ACC112 (cell line): Measurements from ENCODE around the gene DNAH11.

Experiments
- H2AFZ ChIP-seq: fragments of 200-600 bp; sonication (generic); one replicate; pipeline ENCODE4 v1.6.0; 2017; ENCODE audit warnings: antibody characterized with exemption, low read length; ENCODE audit not compliant: unreplicated experiment
- H3K27ac ChIP-seq: fragments of 200-600 bp; sonication (generic); 2 replicates; pipeline ENCODE4 v1.5.1; 2014; ENCODE audit warnings: low read depth, mild to moderate bottlenecking, antibody characterized with exemption, low read length, moderate library complexity
- H3K27me3 ChIP-seq: fragments of 200-600 bp; sonication (generic); 2 replicates; pipeline ENCODE4 v1.6.1; 2014; ENCODE audit warnings: mild to moderate bottlenecking, antibody characterized with exemption, low read length, moderate library complexity, mixed read lengths; ENCODE audit not compliant: insufficient read depth
- H3K36me3 ChIP-seq: fragments of 200-600 bp; sonication (generic); 2 replicates; pipeline ENCODE4 v1.6.1; 2016; ENCODE audit warnings: mild to moderate bottlenecking, antibody characterized with exemption, low read length, moderate library complexity, mixed read lengths; ENCODE audit not compliant: insufficient read depth
- H3K4me1 ChIP-seq: fragments of 200-600 bp; sonication (generic); one replicate; pipeline ENCODE4 v1.6.1; 2016; ENCODE audit warnings: low read length, mixed read lengths; ENCODE audit not compliant: insufficient read depth, unreplicated experiment, control insufficient read depth
- H3K4me3 ChIP-seq: fragments of 200-600 bp; sonication (generic); 2 replicates; pipeline ENCODE4 v1.5.1; 2014; ENCODE audit warnings: mild to moderate bottlenecking, low read depth, low read length
- H3K79me2 ChIP-seq: fragments of 200-600 bp; sonication (generic); one replicate; pipeline ENCODE4 v1.6.0; 2016; ENCODE audit warnings: low read length; ENCODE audit not compliant: control insufficient read depth, unreplicated experiment, insufficient read depth

Gene DNAH11

GRCh38 chr7:21941611-21942141, 398.8 kb downstream of the DNAH11 start:
- peaks cover 15% of the 10 kb centered on the region for H3K36me3 ChIP-seq
- no peak overlapping the region for H2AFZ ChIP-seq
- no peak overlapping the region for H3K4me3 ChIP-seq
- peaks cover 75% of the 10 kb centered on the region for H3K79me2 ChIP-seq
- no peak overlapping the region for H3K27ac ChIP-seq
- H3K27me3 ChIP-seq, result no peaks in the 10 kb centered on the region
- H3K4me1 ChIP-seq, result peaks cover 42% of the 10 kb centered on the region

- Histone ChIP-seq H3K27me3 (no peaks in the 10 kb centered on the region), H3K79me2 (peaks cover 64% of the 10 kb centered on the region), H2AFZ (no peak overlapping the region), H3K4me1 (peaks cover 47% of the 10 kb centered on the region), H3K36me3 (0 out of 2 replicates have a peak, but pooled peaks cover 5% of the 10 kb centered on the region), H3K4me3 (peak overlapping the region; percentile 92; the same call in 1 of the 2 replicates), H3K27ac (no peak overlapping the region)
Observed at GRCh38 chr7:21942955-21943354, 400.1 kb downstream of the DNAH11 start.

GRCh38 chr7:21943436-21943835, 400.6 kb downstream of the DNAH11 start:
- no peak overlapping the region for H3K27ac ChIP-seq
- 0 out of 2 replicates have a peak, but pooled peaks cover under 1% of the 10 kb centered on the region for H3K36me3 ChIP-seq
- H2AFZ ChIP-seq, result no peak overlapping the region
- H3K4me1 ChIP-seq, result peaks cover 47% of the 10 kb centered on the region
- no peaks in the 10 kb centered on the region for H3K27me3 ChIP-seq
- peak overlapping the region; percentile 92 for H3K4me3 ChIP-seq
- H3K79me2 ChIP-seq, result peaks cover 62% of the 10 kb centered on the region

GRCh38 chr7:21944616-21945453, 402.0 kb downstream of the DNAH11 start:
- H3K4me1 ChIP-seq, result peaks cover 39% of the 10 kb centered on the region

GRCh38 chr7:21945454-21946221, 402.8 kb downstream of the DNAH11 start, which contains the start of gene CDCA7L:
Gene CDCA7L, minus strand, starts transcription at chr7:21945899. Its CDS starts 95 bp downstream, at chr7:21945804.
- H3K27me3 ChIP-seq, result no peaks in the 10 kb centered on the region
- peak within 1 kb of the TSS; percentile 71 for H2AFZ ChIP-seq
- peaks cover 41% of the 10 kb centered on the region for H3K79me2 ChIP-seq
- peak within 1 kb of the TSS; percentile 92 for H3K4me3 ChIP-seq
- H3K4me1 ChIP-seq, result peaks cover 37% of the 10 kb centered on the region
- no peaks in the 10 kb centered on the region for H3K36me3 ChIP-seq
- H3K27ac ChIP-seq, result peak within 1 kb of the TSS; percentile 86

More at GRCh38 chr7:21944616-21945453, 402.0 kb downstream of the DNAH11 start:
- Histone ChIP-seq H3K36me3 (no peaks in the 10 kb centered on the region), H2AFZ (peak overlapping the region; percentile 71), H3K79me2 (peaks cover 49% of the 10 kb centered on the region), H3K27ac (peak overlapping the region; percentile 25; the same call in 1 of the 2 replicates), H3K27me3 (no peaks in the 10 kb centered on the region), H3K4me3 (peak overlapping the region; percentile 92)

DNA sequence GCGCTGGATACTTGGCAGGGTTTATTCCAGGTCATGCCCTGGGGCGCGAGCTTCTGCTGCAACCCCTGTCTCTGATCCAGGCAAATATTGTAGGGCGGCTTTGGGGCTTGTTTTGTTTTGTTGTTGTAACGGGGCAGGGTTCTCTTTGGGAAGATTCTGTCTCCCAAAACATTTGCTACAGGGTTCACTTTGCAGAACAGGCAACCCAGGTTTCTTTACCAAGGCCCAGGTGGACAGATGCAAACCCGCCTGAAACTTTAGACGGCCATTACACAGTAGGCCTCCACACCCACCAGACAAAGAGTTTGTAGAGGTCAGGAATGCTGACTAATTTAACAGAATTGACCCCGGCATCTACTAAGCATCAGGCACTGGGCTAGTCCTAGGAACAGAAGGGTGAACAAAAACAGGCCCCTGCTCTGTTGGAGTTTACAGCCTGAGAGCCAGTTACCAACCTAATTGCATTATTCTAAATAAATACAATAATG, 403.4 kb downstream of the DNAH11 start:
- peak overlapping the region; percentile 43 for H2AFZ ChIP-seq

GRCh38 chr7:21947056-21947455, 404.2 kb downstream of the DNAH11 start:
- Histone ChIP-seq H3K27ac (no peak overlapping the region), H2AFZ (peak overlapping the region; percentile 18), H3K4me3 (no peak overlapping the region), H3K36me3 (no peaks in the 10 kb centered on the region), H3K4me1 (peaks cover 28% of the 10 kb centered on the region), H3K79me2 (peaks cover 29% of the 10 kb centered on the region), H3K27me3 (no peaks in the 10 kb centered on the region)

More for the DNA sequence above, 403.4 kb downstream of the DNAH11 start:
- peaks cover 37% of the 10 kb centered on the region for H3K79me2 ChIP-seq
- H3K27me3 ChIP-seq, result no peaks in the 10 kb centered on the region
- no peaks in the 10 kb centered on the region for H3K36me3 ChIP-seq
- peaks cover 36% of the 10 kb centered on the region for H3K4me1 ChIP-seq
- peak overlapping the region; percentile 86; the same call in 1 of the 2 replicates for H3K27ac ChIP-seq
- H3K4me3 ChIP-seq, result peak overlapping the region; percentile 92

GRCh38 chr7:21947946-21948345, 405.1 kb downstream of the DNAH11 start:
- Histone ChIP-seq H3K79me2 (peaks cover 20% of the 10 kb centered on the region), H3K4me3 (no peak overlapping the region), H3K27ac (no peak overlapping the region), H2AFZ (peak overlapping the region; percentile 20), H3K27me3 (no peaks in the 10 kb centered on the region), H3K36me3 (no peaks in the 10 kb centered on the region), H3K4me1 (peaks cover 19% of the 10 kb centered on the region)

DNA sequence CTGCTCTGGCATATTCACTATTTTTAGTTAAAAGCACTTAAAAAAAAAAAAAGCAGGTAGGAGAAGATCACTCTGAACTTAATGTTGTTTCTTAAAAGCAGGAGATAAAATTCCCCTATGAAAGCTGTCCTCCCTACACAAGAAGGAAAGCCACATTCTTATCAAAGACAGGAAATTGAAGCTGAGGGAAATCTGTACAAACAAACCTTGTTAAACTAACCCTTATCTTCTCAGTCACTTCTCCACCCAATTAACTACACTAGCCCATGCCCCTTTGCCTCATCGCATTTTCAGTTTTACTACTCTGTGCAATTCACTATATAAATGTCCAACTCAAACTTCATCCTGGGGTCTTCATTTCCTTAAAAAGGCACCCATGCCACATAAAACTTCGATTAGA, 405.5 kb downstream of the DNAH11 start:
- H3K4me3 ChIP-seq, result no peak overlapping the region
- H3K79me2 ChIP-seq, result peaks cover 16% of the 10 kb centered on the region
- no peaks in the 10 kb centered on the region for H3K27me3 ChIP-seq
- no peak overlapping the region for H2AFZ ChIP-seq
- H3K4me1 ChIP-seq, result peaks cover 15% of the 10 kb centered on the region
- H3K27ac ChIP-seq, result no peak overlapping the region
- no peaks in the 10 kb centered on the region for H3K36me3 ChIP-seq

DNA sequence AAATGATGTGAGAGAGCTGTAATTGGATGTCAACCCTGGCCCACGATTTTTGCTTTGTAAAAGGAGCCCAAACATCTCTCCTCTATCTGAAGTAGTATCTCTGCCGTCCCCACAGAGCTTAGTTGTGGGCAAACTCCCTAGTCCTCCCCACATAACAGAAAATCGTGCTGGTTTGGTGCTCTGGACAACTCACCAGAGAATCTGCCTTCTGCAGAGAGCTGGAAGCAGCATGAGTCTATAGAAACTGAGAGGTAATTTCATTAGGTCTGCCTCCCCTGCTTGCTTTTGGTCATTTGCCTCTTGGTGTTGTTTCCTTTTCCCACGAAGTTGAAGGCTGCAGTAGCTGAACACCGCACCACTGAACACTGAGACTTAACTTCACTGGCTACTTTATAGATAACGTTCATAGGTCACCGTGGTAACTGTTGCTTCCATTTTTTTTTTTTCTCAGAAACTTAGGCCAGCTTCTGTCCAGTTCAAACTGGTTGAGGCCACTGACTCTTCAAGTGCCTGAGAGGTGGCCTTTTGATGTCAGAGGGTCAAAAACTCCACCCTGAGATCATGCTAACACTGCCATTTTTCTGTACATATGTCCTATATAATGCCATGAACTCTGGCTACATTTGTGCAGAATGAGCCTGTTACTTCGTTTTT, 406.2 kb downstream of the DNAH11 start:
- Histone ChIP-seq H3K79me2 (peaks cover 10% of the 10 kb centered on the region), H3K36me3 (no peaks in the 10 kb centered on the region), H3K27me3 (no peaks in the 10 kb centered on the region), H2AFZ (peak overlapping the region; percentile 29), H3K27ac (no peak overlapping the region), H3K4me1 (peaks cover 9% of the 10 kb centered on the region), H3K4me3 (no peak overlapping the region)
